Activated CD4-positive, alpha-beta T cell treated with anti-CD3 and anti-CD28 coated beads for 36 hours (primary cell): ENCODE results near the gene NPW. TPM values are rescaled to one million over a fixed set of nuclear protein-coding genes. Genes with fewer than 3 reads are reported as not detected.

Source experiments
- ATAC-seq: fragments of 200-7000 bp; cut with Tn5 transposase; one replicate; pipeline ENCODE4 v1.10.0; 2021; ENCODE audit warnings: mild to moderate bottlenecking, moderate library complexity
- CTCF ChIA-PET: fragments of 350-600 bp; sonication (Branson Sonifier 250); formaldehyde crosslinking; loops from one replicate; lab custom pipeline; 2021; ENCODE audit warnings: antibody characterized with exemption; lab: Charles Lee
- POLR2A ChIA-PET: fragments of 350-600 bp; sonication (Branson Sonifier 250); formaldehyde crosslinking; loops from one replicate; lab custom pipeline; 2021; ENCODE audit warnings: antibody characterized with exemption, inconsistent platforms; lab: Charles Lee
- DNase-seq: peaks from one replicate; pipeline ENCODE4 v3.0.0-alpha.2; 2020
- H3K27ac Mint-ChIP-seq: one replicate; pipeline ENCODE4 v1.8.0; 2021; ENCODE audit warnings: mixed read lengths
- H3K27me3 Mint-ChIP-seq: one replicate; pipeline ENCODE4 v1.8.0; 2021; ENCODE audit warnings: mixed read lengths
- H3K36me3 Mint-ChIP-seq: one replicate; pipeline ENCODE4 v1.8.0; 2021; ENCODE audit warnings: low read depth, mixed read lengths
- H3K4me1 Mint-ChIP-seq: one replicate; pipeline ENCODE4 v1.8.0; 2021; ENCODE audit warnings: mixed read lengths
- H3K4me3 Mint-ChIP-seq: one replicate; pipeline ENCODE4 v1.8.0; 2021; ENCODE audit warnings: mild to moderate bottlenecking, moderate library complexity, mixed read lengths
- H3K9me3 Mint-ChIP-seq: one replicate; pipeline ENCODE4 v1.8.0; 2021; ENCODE audit warnings: low read depth, mixed read lengths
- intact Hi-C, 2 experiments: fragments of 100-400 bp; cut with DNase I in 1 of 2; cut with micrococcal nuclease in 1 of 2; formaldehyde crosslinking; loops; one replicate each; pipeline versions ENCODE4 v1.14.2 to v1.15.1; 2022 to 2024; cut with DNase I, micrococcal nuclease
- total RNA-seq, 2 experiments: library from RNA; stranded (reverse); gene quantifications; one replicate each; pipeline ENCODE4 v1.2.3, GENCODE V29; 2021

NPW gene
- total RNA-seq, 2 experiments from 2014 or later = 2.0 to 2.8 TPM

DNA sequence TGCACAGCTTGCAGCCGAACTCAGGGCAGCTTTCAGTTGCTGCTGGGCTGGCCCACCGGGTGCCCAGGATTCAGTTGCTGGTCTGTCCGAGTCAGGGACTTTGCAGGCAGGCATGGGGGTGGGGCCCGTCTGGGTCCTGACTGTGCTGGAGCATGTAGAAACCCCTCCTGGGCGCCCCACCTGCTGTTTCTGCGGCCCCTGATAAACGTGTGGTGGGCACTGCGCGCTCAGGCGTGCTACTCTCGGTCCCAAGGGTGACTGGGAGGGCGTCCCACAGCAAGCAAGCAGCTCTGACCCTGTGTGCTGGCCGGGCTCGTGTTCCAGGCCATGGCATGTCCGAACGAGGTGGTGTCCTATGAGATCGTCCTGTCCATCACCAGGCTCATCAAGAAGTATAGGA, 40.8 kb downstream of the NPW start:
- intact Hi-C loops = loop anchor here in 1 of 2 experiments (5.0 kb wide), 1 partner anchor 38 kb away; no protein-coding TSS in a partner anchor
- Mint-ChIP-seq H3K36me3 (peaks cover 1% of the 10 kb centered on the region), H3K27me3 (no peaks in the 10 kb centered on the region), H3K27ac (no peak overlapping the region), H3K4me3 (no peak overlapping the region), H3K9me3 (no peaks in the 10 kb centered on the region), H3K4me1 (no peaks in the 10 kb centered on the region)
- POLR2A ChIA-PET = no interaction called here
- CTCF ChIA-PET = no interaction called here
- DNase-seq (no peak), ATAC-seq (no peak)

DNA sequence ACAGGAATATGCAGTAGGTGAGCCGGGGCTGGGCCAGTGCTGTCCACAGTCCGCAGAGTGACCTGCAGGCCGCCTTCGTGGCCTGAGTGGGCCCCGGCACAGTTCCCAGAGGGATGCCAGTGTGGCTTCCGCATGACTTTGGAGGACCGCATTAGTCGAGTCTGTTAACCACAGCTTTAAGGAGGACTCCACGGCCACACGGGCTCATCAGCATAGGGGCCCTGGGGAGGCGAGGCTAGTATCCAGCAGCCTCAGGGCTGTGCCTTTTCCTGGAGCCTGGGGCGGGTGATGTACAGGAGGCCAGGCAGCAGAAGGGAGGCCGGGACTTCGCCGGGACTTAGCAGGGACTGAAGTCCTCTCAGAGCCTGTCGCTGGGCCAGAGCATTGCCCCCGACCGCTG, 41.4 kb downstream of the NPW start:
- Mint-ChIP-seq H3K27me3 (no peaks in the 10 kb centered on the region), H3K36me3 (peaks cover 4% of the 10 kb centered on the region), H3K9me3 (no peaks in the 10 kb centered on the region), H3K27ac (no peak overlapping the region), H3K4me3 (no peak overlapping the region), H3K4me1 (no peaks in the 10 kb centered on the region)
- DNase-seq (no peak), ATAC-seq (no peak)
- intact Hi-C loops = loop anchor here in 1 of 2 experiments (1.0 to 5.0 kb wide), 2 partner anchors 11 to 39 kb away; no protein-coding TSS in a partner anchor
- POLR2A ChIA-PET = no interaction called here
- CTCF ChIA-PET = no interaction called here

DNA sequence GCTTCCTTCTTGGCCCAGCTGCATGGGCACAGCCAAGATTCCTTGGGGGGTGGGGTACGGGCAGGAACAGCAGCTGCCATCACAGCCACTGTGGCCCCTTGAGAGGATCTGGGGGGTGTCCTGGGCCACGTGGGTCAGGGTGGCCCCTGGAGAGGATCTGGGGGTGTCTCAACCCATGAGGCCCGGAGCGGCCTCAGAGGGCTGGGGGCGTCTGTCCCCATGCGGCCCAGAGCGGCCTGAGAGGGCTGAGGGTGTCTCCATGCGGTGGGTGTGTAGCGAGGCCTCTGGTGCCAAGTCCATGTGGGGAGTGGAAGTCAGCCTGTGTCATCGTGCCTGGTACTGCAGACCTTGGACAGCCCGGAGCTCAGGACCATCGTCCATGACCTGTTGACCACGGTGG, 41.9 kb downstream of the NPW start:
- Mint-ChIP-seq H3K36me3 (peaks cover 9% of the 10 kb centered on the region), H3K9me3 (no peaks in the 10 kb centered on the region), H3K27me3 (no peaks in the 10 kb centered on the region), H3K4me3 (no peak overlapping the region), H3K4me1 (no peaks in the 10 kb centered on the region), H3K27ac (no peak overlapping the region)
- intact Hi-C loops = loop anchor here in 1 of 2 experiments (1.0 to 5.0 kb wide), 2 partner anchors 11 to 39 kb away; no protein-coding TSS in a partner anchor
- ATAC-seq = no peak
- ChIA-PET CTCF (no interaction called here), POLR2A (no interaction called here)
- DNase-seq = no peak

DNA sequence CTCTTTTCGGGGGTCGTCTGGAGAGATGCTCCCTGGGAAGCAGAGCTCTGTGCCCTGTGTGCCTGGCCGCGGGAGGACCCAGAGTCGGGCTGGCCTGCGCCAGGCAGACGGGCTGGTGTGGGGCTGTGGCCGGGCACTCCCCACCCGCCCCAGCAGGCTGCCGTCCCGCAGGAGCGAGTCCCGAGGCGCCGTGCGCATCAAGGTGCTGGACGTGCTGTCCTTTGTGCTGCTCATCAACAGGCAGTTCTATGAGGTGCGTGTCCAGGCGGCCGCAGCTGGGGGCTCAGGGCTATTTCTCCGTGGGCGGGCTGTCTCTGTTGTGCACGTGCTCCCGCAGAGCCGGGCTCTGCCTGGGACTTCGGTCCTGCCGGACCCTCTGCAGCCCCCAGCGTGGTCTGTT, 43.2 kb downstream of the NPW start:
- Mint-ChIP-seq H3K36me3 (peaks cover 15% of the 10 kb centered on the region), H3K9me3 (no peaks in the 10 kb centered on the region), H3K27ac (no peak overlapping the region), H3K4me3 (no peak overlapping the region), H3K4me1 (no peaks in the 10 kb centered on the region), H3K27me3 (no peaks in the 10 kb centered on the region)
- intact Hi-C loops = loop anchor here in 1 of 2 experiments (5.0 kb wide), 1 partner anchor 40 kb away; no protein-coding TSS in a partner anchor
- DNase-seq (no peak), ATAC-seq (no peak)
- ChIA-PET CTCF (interaction anchor here (0.6 kb wide), 1 partner anchor 12 kb away, joined by 3 read pairs; no protein-coding TSS in a partner anchor), POLR2A (interaction anchor here (0.6 kb wide), 1 partner anchor 674 kb away, joined by 3 read pairs; no protein-coding TSS in a partner anchor)

DNA sequence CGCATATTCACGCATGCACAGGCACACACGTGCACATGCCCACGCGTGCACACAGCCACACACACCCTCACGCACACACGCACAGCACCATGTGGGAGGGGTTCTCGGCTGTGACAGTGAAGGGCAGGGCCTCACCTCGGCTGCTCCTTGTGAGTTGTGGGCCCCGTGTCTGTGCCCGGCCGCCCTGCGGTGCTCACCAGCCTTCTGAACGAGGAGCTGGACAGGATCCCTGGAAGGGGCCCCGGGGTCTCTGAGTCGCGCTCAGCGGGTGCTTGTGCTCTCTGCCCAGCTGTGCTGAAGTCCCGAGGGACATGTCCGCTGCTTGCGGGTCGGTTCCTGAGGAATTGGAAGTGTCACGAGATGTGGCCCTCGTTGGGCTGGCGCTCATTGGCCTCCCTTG, 44.3 kb downstream of the NPW start:
- no peak for ATAC-seq
- H3K4me1 Mint-ChIP-seq = no peaks in the 10 kb centered on the region

DNA sequence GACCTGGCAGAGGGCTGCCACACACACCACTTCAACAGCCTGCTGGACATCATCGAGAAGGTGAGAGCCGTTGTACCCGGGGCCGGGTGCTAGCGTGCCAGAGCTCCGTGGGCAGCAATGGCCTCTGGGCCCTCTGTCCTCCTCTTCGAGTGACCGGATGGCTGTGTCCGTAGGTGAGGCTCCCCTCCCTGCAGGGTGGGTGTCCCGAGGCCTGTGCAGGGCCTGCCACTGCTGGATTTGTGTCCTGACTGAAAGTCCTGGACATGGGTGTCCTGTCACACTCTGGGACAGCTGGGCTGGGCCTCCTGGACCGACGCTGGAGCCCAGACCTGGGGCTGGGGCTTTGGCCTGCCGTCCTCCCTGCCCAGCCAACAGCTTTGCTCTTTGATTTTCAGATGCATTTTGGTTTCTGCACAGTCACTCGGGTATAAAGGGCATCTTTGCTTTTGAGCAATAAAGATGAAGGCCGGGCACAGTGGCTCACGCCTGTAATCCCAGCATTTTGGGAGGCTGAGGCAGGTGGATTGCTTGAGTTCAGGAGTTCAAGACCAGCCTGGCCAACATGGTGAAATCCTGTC, 44.9 kb downstream of the NPW start:
- peaks cover 19% of the 10 kb centered on the region for H3K36me3 Mint-ChIP-seq
- no peak overlapping the region for H3K4me3 Mint-ChIP-seq
- DNase-seq (no peak), ATAC-seq (no peak)
- intact Hi-C loops = loop anchor here in 1 of 2 experiments (5.0 kb wide), 1 partner anchor 42 kb away; no protein-coding TSS in a partner anchor
- H3K4me1 Mint-ChIP-seq = no peaks in the 10 kb centered on the region
- no peaks in the 10 kb centered on the region for H3K27me3 Mint-ChIP-seq
- H3K27ac Mint-ChIP-seq = no peak overlapping the region
- POLR2A ChIA-PET = no interaction called here
- H3K9me3 Mint-ChIP-seq = no peaks in the 10 kb centered on the region
- CTCF ChIA-PET = no interaction called here

More for the DNA sequence above, 44.3 kb downstream of the NPW start:
- ChIA-PET POLR2A (no interaction called here), CTCF (no interaction called here)
- no peaks in the 10 kb centered on the region for H3K27me3 Mint-ChIP-seq
- no peak for DNase-seq
- no peak overlapping the region for H3K27ac Mint-ChIP-seq
- H3K4me3 Mint-ChIP-seq = no peak overlapping the region
- no peaks in the 10 kb centered on the region for H3K9me3 Mint-ChIP-seq
- peaks cover 17% of the 10 kb centered on the region for H3K36me3 Mint-ChIP-seq
- intact Hi-C loops = loop anchor here in 1 of 2 experiments (5.0 kb wide), 1 partner anchor 42 kb away; no protein-coding TSS in a partner anchor

DNA sequence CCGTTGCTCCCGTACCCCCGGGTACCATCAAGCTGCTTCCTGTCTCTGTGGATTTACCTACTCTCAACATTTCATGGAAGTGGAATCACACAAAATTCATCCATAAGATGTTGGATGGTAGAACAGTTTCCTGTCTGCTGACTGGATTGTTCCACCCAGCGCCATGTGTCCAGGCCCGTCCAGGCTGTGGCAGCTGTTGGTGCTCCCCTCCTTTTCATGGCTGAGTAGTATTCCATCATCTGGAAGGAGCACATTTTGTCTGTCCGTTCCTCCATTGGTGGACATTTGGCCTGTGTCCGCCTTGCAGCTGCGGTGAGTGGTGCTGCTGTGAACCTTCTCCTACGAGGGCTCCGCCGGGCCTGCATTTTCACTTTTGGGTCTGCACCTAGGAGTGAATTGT, 46.6 kb downstream of the NPW start:
- intact Hi-C loops = no loop called here
- DNase-seq (no peak), ATAC-seq (no peak)
- Mint-ChIP-seq H3K4me1 (no peaks in the 10 kb centered on the region), H3K36me3 (peaks cover 19% of the 10 kb centered on the region), H3K27me3 (no peaks in the 10 kb centered on the region), H3K27ac (no peak overlapping the region), H3K4me3 (no peak overlapping the region), H3K9me3 (no peaks in the 10 kb centered on the region)
- CTCF ChIA-PET = interaction anchor here (0.7 to 1.4 kb wide), 2 partner anchors 18 to 404 kb away, joined by 3 to 5 read pairs; partner anchors contain the start of genes NTHL1 and TSC2
- POLR2A ChIA-PET = no interaction called here

Other genes starting within 250 kb of the NPW start
- 10 to 100 TPM; 23.7 to 43.6 TPM for gene NME3, start 248.2 kb upstream of the NPW start, total RNA-seq
- 10 to 100 TPM; 13.1 to 18.4 TPM for gene EME2, start 247.0 kb upstream of the NPW start, total RNA-seq
- 100 to 1,000 TPM; 146 to 175 TPM for gene MRPS34, start 246.7 kb upstream of the NPW start, total RNA-seq
- 10 to 100 TPM; 12.5 to 13.6 TPM for gene SPSB3, start 237.2 kb upstream of the NPW start, total RNA-seq
- 10 to 100 TPM; 34.4 to 42.4 TPM for gene NUBP2, start 236.8 kb upstream of the NPW start, total RNA-seq
- not detected for gene IGFALS, start 226.1 kb upstream of the NPW start, total RNA-seq
- gene HAGH, start 193.0 kb upstream of the NPW start, total RNA-seq = 10 to 100 TPM; 20.9 to 25.0 TPM
- 10 to 100 TPM; 11.6 to 11.9 TPM for gene FAHD1, start 192.6 kb upstream of the NPW start, total RNA-seq
- under 1 TPM; 0.14 to 0.21 TPM for gene MEIOB, start 147.6 kb upstream of the NPW start, total RNA-seq
- gene HS3ST6, start 101.4 kb upstream of the NPW start, total RNA-seq = not detected
- 10 to 100 TPM; 17.3 to 21.8 TPM for gene MSRB1, start 76.6 kb upstream of the NPW start, total RNA-seq
- not detected for gene RPL3L, start 65.1 kb upstream of the NPW start, total RNA-seq
- 100 to 1,000 TPM; 113 to 118 TPM for gene NDUFB10, start 60.2 kb upstream of the NPW start, total RNA-seq
- 1,000 to 10,000 TPM; 5,351 to 6,287 TPM for gene RPS2, start 55.0 kb upstream of the NPW start, total RNA-seq
- gene RNF151, start 52.9 kb upstream of the NPW start, total RNA-seq = not detected
- 10 to 100 TPM; 47.4 to 48.6 TPM for gene TBL3, start 47.7 kb upstream of the NPW start, total RNA-seq
- not detected for gene NOXO1, start 38.3 kb upstream of the NPW start, total RNA-seq
- 10 to 100 TPM; 25.0 to 25.8 TPM for gene GFER, start 35.6 kb upstream of the NPW start, total RNA-seq
- 1 to 10 TPM; 4.8 to 5.9 TPM for gene SYNGR3, start 29.8 kb upstream of the NPW start, total RNA-seq
- gene ZNF598, start 10.0 kb upstream of the NPW start, total RNA-seq = 10 to 100 TPM; 64.6 to 69.8 TPM
- gene NHERF2, start 7.1 kb downstream of the NPW start, total RNA-seq = 1 to 10 TPM; 1.9 to 2.7 TPM
- 10 to 100 TPM; 22.6 to 26.1 TPM for gene NTHL1, start 28.0 kb downstream of the NPW start, total RNA-seq
- gene TSC2, start 28.2 kb downstream of the NPW start, total RNA-seq = 10 to 100 TPM; 49.6 to 72.9 TPM
- gene PKD1, start 116.1 kb downstream of the NPW start, total RNA-seq = 10 to 100 TPM; 64.3 to 71.2 TPM
- under 1 TPM in 1 of 2 experiments, not detected in 1; 0.21 TPM for gene RAB26, start 128.8 kb downstream of the NPW start, total RNA-seq
- 10 to 100 TPM; 70.7 to 93.7 TPM for gene TRAF7, start 136.0 kb downstream of the NPW start, total RNA-seq
- gene CASKIN1, start 176.8 kb downstream of the NPW start, total RNA-seq = 1 to 10 TPM in 1 of 2 experiments, under 1 TPM in 1; 0.98 to 1.3 TPM
- gene MLST8, start 185.7 kb downstream of the NPW start, total RNA-seq = 10 to 100 TPM; 61.3 to 76.1 TPM
- gene BRICD5, start 191.1 kb downstream of the NPW start, total RNA-seq = 1 to 10 TPM; 8.0 to 8.8 TPM
- 10 to 100 TPM; 11.5 to 15.0 TPM for gene PGP, start 195.1 kb downstream of the NPW start, total RNA-seq
- gene E4F1, start 203.8 kb downstream of the NPW start, total RNA-seq = 10 to 100 TPM; 18.0 to 18.6 TPM
- under 1 TPM; 0.51 to 0.55 TPM for gene DNASE1L2, start 216.7 kb downstream of the NPW start, total RNA-seq
- 10 to 100 TPM; 23.0 to 41.0 TPM for gene ECI1, start 231.8 kb downstream of the NPW start, total RNA-seq
- 100 to 1,000 TPM; 327 to 445 TPM for gene RNPS1, start 248.3 kb downstream of the NPW start, total RNA-seq